ENCODE results near the gene LILRA5.
"Not testable (repeated sequence)": the region's sequence is repeated elsewhere in the genome, so short reads cannot be mapped to it uniquely, and the experiment has no call there.

Gene LILRA5

DNA sequence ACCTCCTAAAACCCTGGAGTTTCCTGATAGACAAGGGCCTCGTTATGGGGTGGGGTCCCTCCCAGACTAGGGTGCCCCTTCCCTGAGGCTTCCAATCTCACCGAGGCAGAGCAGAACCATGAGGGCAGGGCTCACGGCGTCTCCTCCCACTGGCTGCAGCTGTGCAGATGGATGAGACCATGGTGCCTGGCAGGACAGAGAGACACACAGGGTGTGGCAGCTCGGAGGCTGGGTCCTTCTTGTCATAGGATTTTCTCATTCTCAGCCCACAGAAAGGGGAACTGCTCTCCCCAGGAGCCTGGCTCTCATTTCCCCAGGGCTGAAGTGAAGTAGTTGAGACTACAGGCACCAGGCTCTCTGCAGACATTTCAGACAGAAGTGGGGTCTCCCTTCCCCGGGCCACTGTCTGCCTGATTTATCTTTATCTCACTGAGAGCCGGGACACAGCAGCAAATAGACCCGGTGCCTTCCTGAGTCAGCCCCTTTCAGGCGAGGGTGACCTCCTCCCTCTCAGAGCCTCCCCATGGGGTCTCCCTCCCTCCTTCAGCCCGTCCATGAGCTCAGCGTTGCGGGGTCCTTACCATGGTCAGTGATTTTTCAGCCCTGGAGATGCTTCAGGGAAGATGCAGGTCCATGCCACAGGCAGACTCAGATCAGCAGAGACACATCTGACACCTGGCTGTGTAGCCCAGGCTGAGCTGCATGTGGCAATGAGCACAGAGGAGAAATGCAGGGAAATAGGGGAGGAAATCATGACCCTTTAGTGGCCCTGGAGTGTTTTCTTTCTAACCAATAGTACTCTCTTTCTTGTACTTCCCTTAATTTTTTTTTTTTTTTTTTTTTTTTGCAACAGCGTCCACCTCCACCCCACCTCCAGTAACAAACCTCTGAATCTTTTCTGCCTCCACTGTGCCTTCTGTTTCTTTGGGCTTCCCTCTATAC, at the start of gene LILRA5:
LILRA5 (minus strand) TSS at position 731 of the 942 bp plus-strand sequence; CDS start at position 584, 147 bp downstream.
- no peak for DNase-seq (ENCODE audit: low spot score)

DNA sequence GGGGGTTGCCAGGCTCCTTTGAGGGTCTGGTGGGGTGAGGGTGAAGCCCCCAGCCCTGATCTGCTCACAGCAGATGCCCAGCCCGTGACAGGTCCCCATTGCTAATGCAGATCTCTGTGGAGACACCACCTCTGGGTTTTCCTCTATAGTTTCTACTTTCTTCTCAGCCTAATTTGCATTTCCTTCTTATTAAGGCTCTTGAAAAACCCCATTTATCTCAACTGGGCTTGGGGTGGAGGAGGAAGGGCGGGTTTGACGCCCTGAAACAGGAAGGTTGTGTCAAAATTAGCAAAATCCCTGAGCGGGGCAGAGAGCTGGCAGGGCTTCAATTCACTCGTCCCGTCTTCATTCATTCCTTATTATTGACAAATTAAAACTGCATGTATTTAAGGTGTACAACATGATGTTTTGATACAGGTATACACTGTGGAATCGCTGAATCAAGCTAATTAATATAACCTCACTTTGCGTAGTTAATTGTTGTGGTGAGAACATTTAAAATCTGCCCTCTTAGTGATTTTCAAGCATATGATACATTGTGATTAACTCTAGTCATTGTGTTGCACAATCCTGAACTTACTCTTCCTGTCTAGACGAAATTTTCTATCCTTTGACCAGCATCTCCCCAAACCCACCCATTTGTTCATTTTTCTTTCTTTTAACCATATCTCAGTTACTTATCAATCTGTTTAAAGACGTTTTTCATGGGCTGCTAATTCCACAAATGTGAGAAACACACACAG, 48.9 kb upstream of the LILRA5 start:
- not testable (repeated sequence) for DNase-seq (ENCODE audit: low spot score)

- DNase-seq (ENCODE audit: low spot score) = not testable (repeated sequence)
Measured at GRCh38 chr19:54359149-54359820, 46.3 kb upstream of the LILRA5 start.

DNA sequence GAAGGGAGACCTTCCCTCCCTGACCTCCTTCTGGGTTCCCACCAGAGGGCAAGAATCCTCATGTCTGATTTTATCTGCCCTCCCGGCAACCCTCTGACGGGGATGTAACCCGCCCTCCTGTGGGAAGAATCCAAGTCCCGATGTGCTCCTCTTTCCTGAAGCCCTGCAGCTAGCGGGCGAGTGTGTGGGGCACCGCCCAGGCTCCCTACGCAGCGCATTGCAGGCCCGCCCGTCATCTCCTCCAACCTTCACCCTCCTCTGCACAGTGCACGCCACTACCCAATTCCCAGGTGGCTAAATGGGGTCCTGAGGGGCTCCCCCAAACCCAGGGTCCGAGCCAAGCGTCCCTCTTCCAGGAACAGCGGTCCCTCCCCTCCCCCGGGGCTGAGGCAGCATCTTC, 44.4 kb upstream of the LILRA5 start:
- DNase-seq (ENCODE audit: low spot score) = no peak

- no peak for DNase-seq (ENCODE audit: low spot score)
Measured at GRCh38 chr19:54356444-54357056, 43.6 kb upstream of the LILRA5 start.

DNA sequence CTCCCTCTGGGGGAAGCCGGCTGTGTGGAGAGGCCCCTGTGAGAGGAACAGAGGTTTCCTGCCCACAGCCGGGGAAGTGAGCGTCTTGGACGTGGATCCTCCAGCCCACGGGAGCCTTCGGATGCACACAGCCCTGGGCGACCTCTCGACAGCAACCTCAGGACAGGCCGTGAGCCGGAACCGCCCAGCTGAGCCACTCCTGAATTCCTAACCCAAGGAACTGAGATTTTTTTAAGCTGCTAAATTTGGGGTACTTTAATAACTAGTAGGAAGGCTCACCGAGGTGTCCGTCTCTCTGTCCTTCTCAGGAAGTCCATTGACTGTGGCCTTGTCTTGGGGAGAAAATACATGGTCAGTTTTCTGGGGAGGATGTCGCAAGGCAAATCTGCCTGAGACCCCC, 42.7 kb upstream of the LILRA5 start:
- no peak for DNase-seq (ENCODE audit: low spot score)

DNA sequence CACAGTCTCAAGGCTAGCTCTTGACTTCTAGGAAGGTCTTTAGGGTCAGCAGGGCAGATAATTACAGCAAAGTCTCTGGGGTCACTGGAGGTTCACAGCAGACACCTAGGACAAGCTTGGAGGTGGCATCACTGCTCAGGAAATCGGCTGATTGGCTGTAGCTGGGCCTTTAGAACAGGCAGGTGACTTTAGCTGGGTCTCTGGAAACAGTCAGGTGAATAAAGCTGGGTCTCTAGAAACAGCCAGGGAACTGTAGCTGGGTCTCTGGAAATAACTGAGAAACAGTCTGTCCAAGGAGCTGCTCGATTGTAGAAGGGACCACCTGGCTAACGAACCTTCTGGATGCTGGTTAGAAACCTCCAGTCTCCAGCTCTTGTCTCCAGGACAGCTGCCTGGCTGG, 41.8 kb upstream of the LILRA5 start:
- DNase-seq (ENCODE audit: low spot score) = no peak

GRCh38 chr19:54352546-54352945, 39.6 kb upstream of the LILRA5 start:
- no peak for DNase-seq (ENCODE audit: low spot score)

- DNase-seq (ENCODE audit: low spot score) = no peak
Measured at GRCh38 chr19:54352041-54352440, 39.1 kb upstream of the LILRA5 start.

- no peak for DNase-seq (ENCODE audit: low spot score)
Measured at GRCh38 chr19:54351474-54351873, 38.5 kb upstream of the LILRA5 start.

DNA sequence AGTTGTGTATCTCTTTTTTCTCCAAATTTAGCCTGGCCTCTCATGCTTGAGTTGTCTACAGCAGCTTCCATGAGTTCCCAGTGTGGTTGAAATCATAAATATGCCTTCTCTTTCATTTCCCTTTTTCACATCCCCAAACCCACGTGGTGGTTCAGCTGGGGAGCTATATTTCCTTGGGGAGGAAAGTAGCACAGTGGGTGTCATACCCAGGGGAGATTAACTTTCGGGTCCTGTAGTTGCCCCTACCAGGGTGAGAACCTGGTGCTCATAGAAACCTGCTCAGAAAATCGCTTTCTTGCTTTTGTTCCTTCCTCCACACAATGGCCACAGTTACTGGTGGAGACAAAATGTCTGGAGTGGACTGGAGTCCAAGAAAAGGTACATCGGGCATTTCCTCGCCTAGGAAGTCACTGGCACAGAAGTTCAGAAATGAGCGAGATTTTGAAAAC, 33.0 kb upstream of the LILRA5 start:
- no peak for DNase-seq (ENCODE audit: low spot score)

GRCh38 chr19:54343868-54344267, 30.9 kb upstream of the LILRA5 start:
- no peak for DNase-seq (ENCODE audit: low spot score)

GRCh38 chr19:54341295-54341694, 28.3 kb upstream of the LILRA5 start:
- no peak for DNase-seq (ENCODE audit: low spot score)

GRCh38 chr19:54339646-54340358, 26.8 kb upstream of the LILRA5 start:
- DNase-seq (ENCODE audit: low spot score) = no peak

GRCh38 chr19:54338521-54338920, 25.6 kb upstream of the LILRA5 start:
- DNase-seq (ENCODE audit: low spot score) = no peak

- no peak for DNase-seq (ENCODE audit: low spot score)
Measured at GRCh38 chr19:54337858-54338230, 24.9 kb upstream of the LILRA5 start.

DNA sequence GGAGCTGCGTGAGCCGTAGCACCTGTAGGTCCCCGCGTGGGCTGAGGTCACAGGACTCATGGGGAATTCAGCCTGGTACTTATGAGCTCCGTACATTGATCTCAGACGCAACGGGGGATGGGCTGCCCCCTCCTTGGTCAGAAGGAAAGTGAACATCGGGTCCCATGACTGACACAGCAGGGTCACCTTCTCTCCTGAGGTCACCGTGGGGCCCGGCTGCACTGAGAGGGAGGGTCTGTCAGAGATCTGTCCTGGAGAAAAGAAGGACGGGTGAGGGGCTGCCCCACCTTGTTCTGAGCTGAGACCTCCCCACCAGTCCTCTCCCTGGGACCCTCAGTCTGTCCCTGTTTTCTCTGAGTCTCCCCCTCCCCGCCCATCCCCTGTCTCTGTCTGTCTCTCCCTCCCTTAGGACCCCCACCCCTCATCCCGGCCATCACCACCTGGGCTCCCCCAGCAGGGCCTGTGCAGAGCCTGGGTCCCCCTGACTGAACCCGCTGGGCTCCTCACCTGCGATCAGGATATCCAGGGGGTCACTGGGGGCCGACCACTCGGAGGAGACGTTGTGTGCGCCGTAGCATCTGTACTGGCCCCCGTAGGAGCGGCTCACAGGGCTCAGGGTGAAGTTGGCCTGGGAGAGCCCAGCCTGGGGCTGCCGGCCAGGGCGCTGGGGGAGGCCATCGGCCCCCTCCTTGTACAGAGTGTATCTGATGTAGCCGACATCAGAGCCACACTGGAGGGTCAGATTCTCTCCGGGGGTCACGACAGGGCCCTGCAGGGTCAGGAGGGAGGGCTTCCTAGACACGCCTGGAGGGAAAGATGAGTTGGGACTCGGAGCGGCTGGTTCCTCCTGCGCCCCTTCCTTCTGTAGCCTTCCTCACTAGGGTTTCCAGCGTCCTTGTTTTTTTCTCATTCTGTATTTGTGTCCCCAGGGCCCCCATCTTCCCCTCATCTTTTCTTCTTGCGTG, 24.2 kb upstream of the LILRA5 start:
- no peak for DNase-seq (ENCODE audit: low spot score)

DNA sequence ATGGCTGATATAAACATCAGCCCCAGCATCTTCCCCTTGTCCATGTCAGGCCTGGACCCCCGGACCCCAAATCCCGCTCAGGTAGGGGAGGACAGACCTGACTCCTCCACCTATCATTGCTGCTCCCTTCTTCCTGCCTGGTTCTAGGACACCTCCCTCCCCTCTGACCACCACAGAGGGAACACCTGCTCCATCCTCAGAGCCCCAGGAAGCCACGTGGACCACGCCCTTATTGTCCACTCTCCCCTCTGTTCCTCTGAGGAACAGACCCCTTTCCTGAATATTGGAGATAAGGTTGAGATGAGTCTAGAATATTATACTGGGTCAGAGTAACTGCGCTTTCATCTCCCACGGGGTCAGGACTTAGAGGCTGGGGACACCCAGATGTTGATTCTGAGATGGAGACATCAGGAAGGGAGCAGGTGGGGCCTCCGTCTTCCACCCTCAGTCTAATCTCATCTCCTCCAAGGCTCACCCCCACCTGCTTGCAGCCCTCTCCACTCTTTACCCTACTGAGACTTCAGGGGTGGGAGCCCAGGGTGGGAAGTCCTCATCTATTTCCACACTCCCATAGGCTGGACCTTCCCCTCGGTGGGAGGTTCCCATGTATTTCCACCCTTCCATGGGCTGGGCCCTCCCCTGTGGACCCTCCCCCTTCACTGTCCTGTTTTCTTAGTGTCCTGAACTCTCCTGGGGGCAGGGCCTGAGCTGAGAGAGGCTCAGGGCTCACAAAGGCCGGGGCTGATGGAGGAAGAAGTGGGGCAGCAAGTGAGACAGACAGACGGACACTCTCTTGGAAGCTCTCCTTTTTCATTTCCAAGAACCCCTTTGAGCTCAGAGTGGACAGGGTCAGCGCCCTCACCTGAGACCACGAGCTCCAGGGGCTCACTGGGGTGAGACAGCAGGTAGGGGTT, 23.3 kb upstream of the LILRA5 start:
- DNase-seq (ENCODE audit: low spot score) = no peak

DNA sequence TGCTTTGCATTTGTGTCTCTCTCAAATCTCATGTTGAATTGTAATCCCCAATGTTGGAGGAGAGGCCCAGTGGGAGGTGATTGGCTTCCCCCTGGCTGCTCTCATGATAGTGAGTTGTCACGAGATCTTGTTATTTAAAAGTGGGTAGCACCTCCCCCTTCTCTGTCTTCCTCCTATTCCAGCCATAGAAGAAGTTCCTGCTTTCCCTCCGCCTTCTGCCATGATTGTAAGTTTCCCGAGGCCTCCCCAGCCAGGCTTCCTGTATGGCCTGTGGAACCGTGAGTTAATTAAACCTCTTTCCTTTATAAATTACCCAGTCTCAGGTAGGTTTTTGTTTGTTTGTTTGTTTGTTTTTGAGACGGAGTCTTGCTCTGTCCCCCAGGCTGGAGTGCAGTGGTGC, 22.2 kb upstream of the LILRA5 start:
- no peak for DNase-seq (ENCODE audit: low spot score)

All from D341Med (cell line).